ENCODE data around the gene DONSON. TPM values are rescaled to one million over a fixed set of nuclear protein-coding genes. Genes with fewer than 3 reads are reported as not detected.

The DONSON gene
- total and polyA plus RNA-seq, 2 of the 8 experiments (the other 6 are each of a cell fraction or from before 2014, with no cell fraction given) = 21.9 to 32.5 TPM

- no peak overlapping the region for H2AFZ ChIP-seq (ENCODE audit: low read length)
- H2BK12ac ChIP-seq (ENCODE audit: low read depth, low read length) = no peak overlapping the region
- H3K9ac ChIP-seq (replicated peaks in 1 of 4; ENCODE audit: extremely low read depth in 1 of 4, low read depth in 3 of 4, low read length in 3 of 4) = no peak overlapping the region
- H4K91ac ChIP-seq (replicated peaks; ENCODE audit: insufficient read length, low read length) = no peak overlapping the region
- H4K8ac ChIP-seq (ENCODE audit: extremely low read depth, insufficient read depth, low read length) = peak overlapping the region; percentile 35; the same call in 1 of the 2 replicates
- H3K27ac ChIP-seq (ENCODE audit: low read depth, low read length) = no peak overlapping the region
- peaks cover 20 to 84% (median 58%) of the 10 kb centered on the region in 4 experiments for H3K36me3 ChIP-seq (ENCODE audit: control insufficient read depth in 2 of 4, insufficient read depth in 4 of 4, low read length in 3 of 4)
- no peak overlapping the region for H3K23ac ChIP-seq (ENCODE audit: insufficient read length)
- no peak overlapping the region for H3K56ac ChIP-seq (replicated peaks; ENCODE audit: insufficient read length, low read depth, low read length)
- no peaks in the 10 kb centered on the region for H3K4me1 ChIP-seq (replicated peaks in 1 of 4; ENCODE audit: control insufficient read depth in 3 of 4, insufficient read depth in 4 of 4, low read length in 3 of 4)
- H3K23me2 ChIP-seq (ENCODE audit: low read depth, low read length) = no peaks in the 10 kb centered on the region
- H3K79me2 ChIP-seq (ENCODE audit: control insufficient read depth in 1 of 2, insufficient read depth in 2 of 2, low read length in 2 of 2) = peaks cover 7 to 63% of the 10 kb centered on the region in 2 experiments
- H2BK5ac ChIP-seq (ENCODE audit: low read depth, low read length) = no peak overlapping the region
- no peak overlapping the region for H2BK120ac ChIP-seq (replicated peaks; ENCODE audit: low read depth, low read length)
- DNase-seq (ENCODE audit: low read depth in 1 of 2, low spot score in 2 of 2) (no peak), FAIRE-seq (no peak)
- peaks cover 13 to 14% of the 10 kb centered on the region in 2 experiments for H4K20me1 ChIP-seq (replicated peaks in 1 of 2; ENCODE audit: control insufficient read depth in 1 of 2, insufficient read depth in 2 of 2, low read length in 2 of 2)
- no peak overlapping the region for H3K4me2 ChIP-seq (ENCODE audit: insufficient read depth in 1 of 2, low read depth in 2 of 2, low read length in 2 of 2)
- POLR2A ChIA-PET (ENCODE audit: partially characterized antibody) = interaction anchor here (7.4 kb wide), 1 partner anchor 17 kb away, joined by 64 read pairs; the partner anchor contains the start of genes GART and SON
- CTCF ChIA-PET (ENCODE audit: partially characterized antibody) = interaction anchor here (0.6 kb wide), 1 partner anchor 11 kb away, joined by 3 read pairs; no protein-coding TSS in a partner anchor
- no peaks in the 10 kb centered on the region for H3K27me3 ChIP-seq (replicated peaks in 1 of 4; ENCODE audit: control insufficient read depth in 3 of 4, extremely low read depth in 1 of 4, insufficient read depth in 3 of 4, low read length in 3 of 4)
- 92% methylated on average over 10 of the region's 10 CpGs; no CpG with 5 or more reads in 1 of the 2 experiments for WGBS, 2 experiments (ENCODE audit: extremely low coverage in 1 of 2, insufficient coverage in 1 of 2, insufficient read length in 1 of 2, insufficient replicate concordance in 2 of 2, low coverage in 1 of 2, low lambda C conversion rate in 2 of 2, missing lambda C conversion rate in 1 of 2)
- no peak overlapping the region for H2BK15ac ChIP-seq (ENCODE audit: low read length)
- H3K14ac ChIP-seq (ENCODE audit: insufficient read length) = no peak overlapping the region
- H3K79me1 ChIP-seq (ENCODE audit: low read depth, low read length) = no peaks in the 10 kb centered on the region
- H2AK5ac ChIP-seq (ENCODE audit: low read depth, low read length) = no peak overlapping the region
- H3K9me3 ChIP-seq (ENCODE audit: insufficient read depth in 2 of 2, low read depth in 1 of 2, low read length in 1 of 2) = no peaks in the 10 kb centered on the region
- H3K4me3 ChIP-seq (ENCODE audit: extremely low read depth in 1 of 4, insufficient read depth in 2 of 4, low read depth in 3 of 4, low read length in 4 of 4) = no peak overlapping the region
- H2BK20ac ChIP-seq (ENCODE audit: low read length) = no peak overlapping the region
- H4K5ac ChIP-seq (ENCODE audit: insufficient read length, low read depth, low read length) = no peak overlapping the region
- H3K4ac ChIP-seq (replicated peaks; ENCODE audit: insufficient read length, low read depth, low read length) = no peak overlapping the region
- no peak overlapping the region for H3K18ac ChIP-seq (ENCODE audit: extremely low read depth, low read length)
- TF ChIP-seq ASH2L (IDR thresholded peaks at IDR 0.05; ENCODE audit: low read length) (no peak), KDM4A (IDR thresholded peaks at IDR 0.05; ENCODE audit: low read depth, low read length, severe bottlenecking) (no peak), TAF7 (optimal IDR thresholded peaks at IDR 0.05; ENCODE audit: borderline replicate concordance, low read depth, low read length) (no peak), HDAC6 (IDR thresholded peaks at IDR 0.05; ENCODE audit: low read depth, low read length) (no peak), CTBP2 (IDR thresholded peaks at IDR 0.05; ENCODE audit: borderline replicate concordance, insufficient read depth, insufficient read length, low read length) (no peak), CREB1 (IDR thresholded peaks at IDR 0.05) (no peak), POU5F1 (IDR thresholded peaks at IDR 0.05; ENCODE audit: low read depth, low read length) (no peak), USF2 (IDR thresholded peaks at IDR 0.05; ENCODE audit: low read length) (no peak), NRF1 (IDR thresholded peaks at IDR 0.05; ENCODE audit: low read depth, low read length) (no peak), RNF2 (IDR thresholded peaks at IDR 0.05; ENCODE audit: borderline replicate concordance, low read depth, low read length, missing control alignments, poor library complexity, severe bottlenecking) (no peak), ZNF274 (IDR thresholded peaks at IDR 0.05; ENCODE audit: borderline replicate concordance, extremely low read depth, low read length) (no peak), SIX5 (IDR thresholded peaks at IDR 0.05; ENCODE audit: low read depth, low read length) (no peak), CBX5 (IDR thresholded peaks at IDR 0.05; ENCODE audit: low read depth, low read length) (no peak)
Measured at GRCh38 chr21:33559813-33560212, 28.7 kb downstream of the DONSON start.
